K562 (cell line): ENCODE results near the gene LRRC25. TPM values are rescaled to one million over a fixed set of nuclear protein-coding genes. Genes with fewer than 3 reads are reported as not detected.
A peak's percentile ranks its signal among the peaks of the same experiment; 100 is the strongest.

Source experiments
- AFF4 ChIP-seq: sonication (generic); formaldehyde crosslinking; IDR thresholded peaks from 2 replicates; pipeline ENCODE4 v1.8.0; 2023; ENCODE audit warnings: mild to moderate bottlenecking, missing genetic modification reagents
- ARID3A ChIP-seq: IDR thresholded peaks from 2 replicates; pipeline ENCODE4 v1.6.1; 2012; ENCODE audit warnings: low read depth, low read length, improper control_type of control experiment, borderline replicate concordance
- ARID3B ChIP-seq: fragments of 250-450 bp; sonication (Bioruptor Pico); IDR thresholded peaks from 2 replicates; pipeline ENCODE4 v1.4.0; 2020; ENCODE audit warnings: borderline replicate concordance
- ELF1 ChIP-seq: fragments of 200-800 bp; sonication (Bioruptor generic); IDR thresholded peaks from 2 replicates; pipeline ENCODE4 v1.6.1; 2016; ENCODE audit warnings: missing genetic modification characterization, missing compliant biosample characterization
- ETV6 ChIP-seq, 3 experiments: fragments of 150-350 bp in 1 of 3; sonication (generic) in 1 of 3; formaldehyde crosslinking in 1 of 3; IDR thresholded peaks; 2 replicates each; pipeline versions ENCODE4 v1.6.1 to v1.8.0; 2014 to 2022; ENCODE audit warnings: borderline replicate concordance in 2 of 3, low read depth in 2 of 3, antibody characterized with exemption in 1 of 3, low read length in 1 of 3, mild to moderate bottlenecking in 1 of 3, missing genetic modification reagents in 1 of 3
- FOXM1 ChIP-seq, 2 experiments: fragments of 450-650 bp in 1 of 2; sonication (generic) in 1 of 2; formaldehyde crosslinking in 1 of 2; IDR thresholded peaks; 2 replicates each; pipeline versions ENCODE4 v1.6.1 to v1.9.0; 2017 to 2022; ENCODE audit warnings: low read depth in 2 of 2, mild to moderate bottlenecking in 2 of 2, missing genetic modification reagents in 1 of 2, moderate library complexity in 1 of 2
- FUS ChIP-seq: fragments of 200-400 bp; formaldehyde crosslinking; optimal IDR thresholded peaks from 2 replicates; pipeline ENCODE3; 2017; ENCODE audit warnings: low read depth, low read length
- GMEB1 ChIP-seq: fragments of 250-450 bp; sonication (Bioruptor Pico); IDR thresholded peaks from 2 replicates; pipeline ENCODE4 v1.4.0; 2020; ENCODE audit warnings: mild to moderate bottlenecking
- MECOM ChIP-seq: fragments of 250-450 bp; sonication (Bioruptor Pico); IDR thresholded peaks from 2 replicates; pipeline ENCODE4 v1.8.0; 2022; ENCODE audit warnings: inconsistent platforms
- PATZ1 ChIP-seq: fragments of 250-450 bp; sonication (Bioruptor Pico); IDR thresholded peaks from 2 replicates; pipeline ENCODE4 v1.5.0; 2020; ENCODE audit warnings: mild to moderate bottlenecking, borderline replicate concordance
- POLR2G ChIP-seq: fragments of 200-400 bp; formaldehyde crosslinking; IDR thresholded peaks from 2 replicates; pipeline ENCODE4 v1.6.1; 2017; ENCODE audit warnings: low read depth, mild to moderate bottlenecking, antibody characterized with exemption, low read length, moderate library complexity
- RFX1 ChIP-seq: fragments of 450-650 bp; IDR thresholded peaks from 2 replicates; pipeline ENCODE4 v1.6.1; 2016; ENCODE audit warnings: mild to moderate bottlenecking, moderate library complexity
- ZNF696 ChIP-seq: fragments of 250-450 bp; sonication (Bioruptor Pico); conservative IDR thresholded peaks from 2 replicates; pipeline ENCODE4 v1.4.0; 2020; ENCODE audit warnings: mild to moderate bottlenecking, moderate library complexity
- polyA plus RNA-seq, 8 experiments: library from polyadenylated mRNA; depleted of rRNA in 4 of 8; stranded (reverse) in 5 of 8; unstranded in 3 of 8; fragments of >200 nt; fragmentation: Nextera tagmentation in 2 of 8; fragmentation: Illumina TruSeq in 1 of 8; extraction: Ambion mirVana in 2 of 8; extraction: Trizol in 1 of 8; gene quantifications; 2 replicates each; pipeline versions ENCODE4 v1.2.1 to v1.2.3, GENCODE V29; 2011 to 2014; ENCODE audit warnings: inconsistent platforms in 1 of 8, missing spikeins in 1 of 8
- total RNA-seq, 7 experiments: library from RNA; depleted of rRNA in 6 of 7; stranded (reverse); fragments of >200 nt in 6 of 7; fragmentation: Illumina TruSeq in 2 of 7; extraction: Trizol in 2 of 7; gene quantifications; 2 replicates each; pipeline versions ENCODE4 v1.2.1 to v1.2.3, GENCODE V29; 2011 to 2021; ENCODE audit warnings: low replicate concordance in 1 of 7

LRRC25 gene
- total and polyA plus RNA-seq, 9 of the 15 experiments (the other 6 are each of a cell fraction or from before 2014, with no cell fraction given) = 0.07 to 0.36 (median 0.10) TPM; not detected in 3

- TF ChIP-seq RFX1 = no peak
- TF ChIP-seq POLR2G = peak; percentile 78
- no peak for TF ChIP-seq FUS
- no peak for TF ChIP-seq ZNF696 (CRISPR knock-in tag)
- TF ChIP-seq ARID3A = no peak
- TF ChIP-seq GMEB1 (CRISPR knock-in tag) = no peak
- no peak for TF ChIP-seq ARID3B
- TF ChIP-seq MECOM (CRISPR knock-in tag) = no peak
- TF ChIP-seq FOXM1 (IDR thresholded peaks at IDR 0.05; ENCODE audit: low read depth) = no peak
- TF ChIP-seq FOXM1 (CRISPR knock-in tag; IDR thresholded peaks at IDR 0.05; ENCODE audit: low read depth) = no peak
- no peak for TF ChIP-seq ETV6 (IDR thresholded peaks at IDR 0.05; ENCODE audit: borderline replicate concordance in 1 of 2, low read depth in 2 of 2, low read length in 1 of 2)
- no peak for TF ChIP-seq ETV6 (CRISPR knock-in tag; IDR thresholded peaks at IDR 0.05; ENCODE audit: borderline replicate concordance)
- TF ChIP-seq PATZ1 (CRISPR knock-in tag) = no peak
- TF ChIP-seq ELF1 (tag) = no peak
- TF ChIP-seq AFF4 (CRISPR knock-in tag) = no peak
Measured at GRCh38 chr19:18437491-18438330, 40.3 kb upstream of the LRRC25 start, which contains the start of gene ISYNA1 (continued).
